ENCODE data around the gene MAPKAPK3.

DNA sequence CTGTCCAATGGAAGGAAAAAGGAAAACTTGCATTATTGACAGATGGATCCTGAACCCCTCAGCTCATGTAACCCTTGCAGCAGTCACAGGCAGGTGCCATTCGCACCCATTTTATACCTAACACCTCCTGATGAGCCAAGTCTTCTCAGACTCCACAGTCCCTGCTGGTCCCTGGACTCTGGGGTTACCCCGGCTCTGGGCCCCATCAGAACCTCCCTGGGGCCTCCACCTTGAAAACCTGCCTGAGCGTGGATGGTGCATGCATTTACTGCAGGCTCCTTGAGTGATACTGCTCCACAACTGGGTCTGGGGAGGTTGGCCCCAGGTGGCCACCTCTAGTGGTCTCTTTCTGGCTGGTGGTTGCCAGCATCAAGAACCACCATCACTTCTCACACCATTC is 41.9 kb downstream of the MAPKAPK3 start:
- TF ChIP-seq CTCF (IDR thresholded peaks at IDR 0.05) (no peak), POLR2A (IDR thresholded peaks at IDR 0.05) (no peak)

Measured in ovary (tissue), 3 donors.